ENCODE data around the gene TAS2R20. TPM values are rescaled to one million over a fixed set of nuclear protein-coding genes. Genes with fewer than 3 reads are reported as not detected.

The TAS2R20 gene
- total and polyA plus RNA-seq, 2 of the 8 experiments (the other 6 are each of a cell fraction or from before 2014, with no cell fraction given), result 0.57 to 0.71 TPM

GRCh38 chr12:10967409-10967808, 30.7 kb downstream of the TAS2R20 start:
- no peak overlapping the region for H4K91ac ChIP-seq (replicated peaks; ENCODE audit: insufficient read length, low read length)
- no peaks in the 10 kb centered on the region for H3K36me3 ChIP-seq (ENCODE audit: control insufficient read depth in 2 of 4, insufficient read depth in 4 of 4, low read length in 3 of 4)
- no peak overlapping the region for H2AK5ac ChIP-seq (ENCODE audit: low read depth, low read length)
- no peaks in the 10 kb centered on the region for H4K20me1 ChIP-seq (replicated peaks in 1 of 2; ENCODE audit: control insufficient read depth in 1 of 2, insufficient read depth in 2 of 2, low read length in 2 of 2)
- H3K18ac ChIP-seq (ENCODE audit: extremely low read depth, low read length), result no peak overlapping the region
- no peak overlapping the region for H3K4me3 ChIP-seq (ENCODE audit: extremely low read depth in 1 of 4, insufficient read depth in 2 of 4, low read depth in 3 of 4, low read length in 4 of 4)
- H3K9me3 ChIP-seq (ENCODE audit: insufficient read depth in 2 of 2, low read depth in 1 of 2, low read length in 1 of 2), result peaks cover 0 to 2% of the 10 kb centered on the region in 2 experiments; a peak in 1 of 4 replicates
- no peaks in the 10 kb centered on the region for H3K4me1 ChIP-seq (replicated peaks in 1 of 4; ENCODE audit: control insufficient read depth in 3 of 4, insufficient read depth in 4 of 4, low read length in 3 of 4)
- CTCF ChIA-PET (ENCODE audit: partially characterized antibody), result interaction anchor here (0.6 kb wide), 1 partner anchor 102 kb away, joined by 3 read pairs; no protein-coding TSS in a partner anchor
- H2AFZ ChIP-seq (ENCODE audit: low read length), result no peak overlapping the region
- H4K5ac ChIP-seq (ENCODE audit: insufficient read length, low read depth, low read length), result no peak overlapping the region
- H3K4ac ChIP-seq (replicated peaks; ENCODE audit: insufficient read length, low read depth, low read length), result no peak overlapping the region
- H3K23ac ChIP-seq (ENCODE audit: insufficient read length), result no peak overlapping the region
- H3K14ac ChIP-seq (ENCODE audit: insufficient read length), result no peak overlapping the region
- FAIRE-seq (no peak), DNase-seq (ENCODE audit: low read depth in 1 of 2, low spot score in 2 of 2) (no peak)
- no peaks in the 10 kb centered on the region for H3K79me2 ChIP-seq (ENCODE audit: control insufficient read depth in 1 of 2, insufficient read depth in 2 of 2, low read length in 2 of 2)
- no peak overlapping the region for H3K9ac ChIP-seq (replicated peaks in 1 of 4; ENCODE audit: extremely low read depth in 1 of 4, low read depth in 3 of 4, low read length in 3 of 4)
- H2BK20ac ChIP-seq (ENCODE audit: low read length), result no peak overlapping the region
- no peak overlapping the region for H4K8ac ChIP-seq (ENCODE audit: extremely low read depth, insufficient read depth, low read length)
- H3K79me1 ChIP-seq (ENCODE audit: low read depth, low read length), result no peaks in the 10 kb centered on the region; the same call in 1 of the 2 replicates
- no peak overlapping the region for H3K56ac ChIP-seq (replicated peaks; ENCODE audit: insufficient read length, low read depth, low read length)
- H2BK5ac ChIP-seq (ENCODE audit: low read depth, low read length), result no peak overlapping the region
- WGBS, 2 experiments (ENCODE audit: extremely low coverage in 1 of 2, insufficient coverage in 1 of 2, insufficient read length in 1 of 2, insufficient replicate concordance in 2 of 2, low coverage in 1 of 2, low lambda C conversion rate in 2 of 2, missing lambda C conversion rate in 1 of 2), result 89% methylated on average over 2 of the region's 2 CpGs; no CpG with 5 or more reads in 1 of the 2 experiments
- H3K27me3 ChIP-seq (replicated peaks in 1 of 4; ENCODE audit: control insufficient read depth in 3 of 4, extremely low read depth in 1 of 4, insufficient read depth in 3 of 4, low read length in 3 of 4), result no peaks in the 10 kb centered on the region
- no peak overlapping the region for H2BK12ac ChIP-seq (ENCODE audit: low read depth, low read length)
- no peak overlapping the region for H2BK15ac ChIP-seq (ENCODE audit: low read length)
- no peak overlapping the region for H2BK120ac ChIP-seq (replicated peaks; ENCODE audit: low read depth, low read length)
- no peaks in the 10 kb centered on the region for H3K23me2 ChIP-seq (ENCODE audit: low read depth, low read length)
- no peak overlapping the region for H3K27ac ChIP-seq (ENCODE audit: low read depth, low read length)
- POLR2A ChIA-PET (ENCODE audit: partially characterized antibody), result no interaction called here
- no peak overlapping the region for H3K4me2 ChIP-seq (ENCODE audit: insufficient read depth in 1 of 2, low read depth in 2 of 2, low read length in 2 of 2)
- TF ChIP-seq POU5F1 (IDR thresholded peaks at IDR 0.05; ENCODE audit: low read depth, low read length) (no peak), TAF1 (IDR thresholded peaks at IDR 0.05; ENCODE audit: low read depth, low read length) (no peak), PHF8 (conservative IDR thresholded peaks at IDR 0.05; ENCODE audit: low read depth, low read length) (no peak), SRF (IDR thresholded peaks at IDR 0.05; ENCODE audit: low read depth, low read length) (no peak), HDAC6 (IDR thresholded peaks at IDR 0.05; ENCODE audit: low read depth, low read length) (no peak), EGR1 (IDR thresholded peaks at IDR 0.05; ENCODE audit: borderline replicate concordance, low read depth, low read length) (no peak), POLR2A (IDR thresholded peaks at IDR 0.05; ENCODE audit: control extremely low read depth in 1 of 2, low read depth in 2 of 2, low read length in 2 of 2) (no peak), TEAD4 (IDR thresholded peaks at IDR 0.05; ENCODE audit: low read depth, low read length) (no peak), GTF2F1 (IDR thresholded peaks at IDR 0.05; ENCODE audit: borderline replicate concordance, low read depth, low read length) (no peak), SUZ12 (IDR thresholded peaks at IDR 0.05; ENCODE audit: low read length) (no peak), SP2 (IDR thresholded peaks at IDR 0.05; ENCODE audit: low read length) (no peak), ZNF274 (IDR thresholded peaks at IDR 0.05; ENCODE audit: borderline replicate concordance, extremely low read depth, low read length) (no peak), BACH1 (IDR thresholded peaks at IDR 0.05; ENCODE audit: low read length) (no peak), JUND (IDR thresholded peaks at IDR 0.05; ENCODE audit: low read length) (no peak), POLR2AphosphoS5 (IDR thresholded peaks at IDR 0.05; ENCODE audit: low read depth, low read length) (no peak), MAFK (IDR thresholded peaks at IDR 0.05; ENCODE audit: low read depth, low read length) (no peak), RBBP5 (IDR thresholded peaks at IDR 0.05; ENCODE audit: borderline replicate concordance, low read depth, low read length) (no peak)

All from H1 (cell line).